PC-9 (cell line): ENCODE results near the gene DAB2. TPM values are rescaled to one million over a fixed set of nuclear protein-coding genes. Genes with fewer than 3 reads are reported as not detected.

ENCODE experiments used
- BruUV-seq: library from RNA; stranded (reverse); fragments of 400-500 nt; replicated peaks from 2 replicates; lab custom pipeline; 2021; lab: Mats Ljungman, UMichigan
- CTCF ChIA-PET: fragments of 300-600 bp; sonication (Branson Sonifier 250); formaldehyde crosslinking; loops from one replicate; lab custom pipeline; 2022; ENCODE audit warnings: antibody characterized with exemption; lab: Charles Lee
- POLR2A ChIA-PET: fragments of 300-600 bp; sonication (Branson Sonifier 250); formaldehyde crosslinking; loops from one replicate; lab custom pipeline; 2022; ENCODE audit warnings: antibody characterized with exemption; ENCODE audit not compliant: unreplicated experiment; lab: Charles Lee
- DNase-seq, 2 experiments: peaks; one replicate each; pipeline versions ENCODE4 v3.0.0 to v3.0.0-alpha.2; 2015 to 2022; ENCODE audit warnings: mixed read lengths in 1 of 2
- H2AFZ ChIP-seq: fragments of 200-600 bp; sonication (generic); 2 replicates; pipeline ENCODE4 v1.8.1; 2017; ENCODE audit warnings: antibody characterized with exemption
- H3F3A ChIP-seq: fragments of 200-600 bp; sonication (generic); 2 replicates; pipeline ENCODE4 v1.8.1; 2017; ENCODE audit warnings: antibody characterized with exemption, mild to moderate bottlenecking, low read depth; ENCODE audit not compliant: insufficient read depth
- H3K27ac ChIP-seq: fragments of 200-600 bp; sonication (generic); 2 replicates; pipeline ENCODE4 v1.6.1; 2016; ENCODE audit warnings: mixed run types
- H3K27me3 ChIP-seq: fragments of 200-600 bp; sonication (generic); 2 replicates; pipeline ENCODE4 v1.6.1; 2016; ENCODE audit warnings: low read depth, mixed run types; ENCODE audit not compliant: insufficient read depth
- H3K36me3 ChIP-seq: fragments of 200-600 bp; sonication (generic); 2 replicates; pipeline ENCODE4 v1.6.1; 2016; ENCODE audit warnings: low read depth, mixed run types
- H3K4me1 ChIP-seq: fragments of 200-600 bp; sonication (generic); replicated peaks from 2 replicates; pipeline ENCODE4 v1.6.1; 2016; ENCODE audit warnings: mixed run types; ENCODE audit not compliant: insufficient read depth
- H3K4me2 ChIP-seq: fragments of 200-600 bp; sonication (generic); 2 replicates; pipeline ENCODE4 v1.6.1; 2017; ENCODE audit warnings: mixed run types
- H3K4me3 ChIP-seq: fragments of 200-600 bp; sonication (generic); 2 replicates; pipeline ENCODE4 v1.6.1; 2016; ENCODE audit warnings: mixed run types
- H3K79me2 ChIP-seq: fragments of 200-600 bp; sonication (generic); 2 replicates; pipeline ENCODE4 v1.6.1; 2017; ENCODE audit warnings: low read depth, mixed run types
- H3K9me2 ChIP-seq: fragments of 200-600 bp; sonication (generic); 2 replicates; pipeline ENCODE4 v1.8.1; 2017; ENCODE audit warnings: mild to moderate bottlenecking; ENCODE audit not compliant: insufficient read depth
- H3K9me3 ChIP-seq: fragments of 200-600 bp; sonication (generic); 2 replicates; pipeline ENCODE4 v1.8.1; 2016; ENCODE audit warnings: low read depth; ENCODE audit not compliant: insufficient read depth
- H4K20me1 ChIP-seq: fragments of 200-600 bp; sonication (generic); 2 replicates; pipeline ENCODE4 v1.8.1; 2017; ENCODE audit not compliant: insufficient read depth
- EZH2 ChIP-seq: fragments of 200-600 bp; sonication (generic); IDR thresholded peaks from 2 replicates; pipeline ENCODE4 v1.8.0; 2017; ENCODE audit warnings: antibody characterized with exemption, low read depth
- intact Hi-C: fragments of 100-400 bp; cut with micrococcal nuclease; formaldehyde crosslinking; loops from one replicate; pipeline ENCODE4 v1.10.0; 2022; ENCODE audit not compliant: unreplicated experiment
- total RNA-seq: library from RNA; stranded (reverse); gene quantifications from 2 replicates; pipeline ENCODE4 v1.2.3, GENCODE V29; 2021
- TF ChIP-seq, protein P1 (sequence below): fragments of 200-600 bp; sonication (generic); conservative IDR thresholded peaks from 2 replicates; pipeline ENCODE4 v1.6.1; 2017; ENCODE audit warnings: mixed run types, antibody characterized with exemption, mild to moderate bottlenecking, moderate library complexity

Gene DAB2
- total RNA-seq, 1 experiment from 2014 or later = 21.0 TPM

DNA sequence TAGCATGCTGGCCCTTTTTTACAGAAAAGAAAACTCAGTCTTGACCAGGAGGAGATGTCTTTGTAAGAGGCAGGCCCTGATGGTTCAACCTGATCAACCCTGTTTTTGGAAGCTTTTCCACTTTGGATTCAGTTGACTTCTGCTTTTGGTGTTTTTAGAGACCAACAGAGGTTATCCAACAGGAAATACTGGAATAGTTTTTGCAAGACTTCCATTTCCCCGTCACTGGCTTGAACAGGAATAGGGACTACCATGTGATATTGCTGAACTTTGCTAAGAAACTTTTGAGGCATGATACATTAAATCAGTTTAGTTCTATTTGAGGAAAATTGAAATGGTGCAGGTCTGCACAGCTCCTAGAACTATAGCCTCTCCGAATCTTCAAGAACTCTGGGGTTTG lies 17.1 kb upstream of the DAB2 start:
- Histone ChIP-seq H4K20me1 (no peaks in the 10 kb centered on the region), H3K36me3 (no peaks in the 10 kb centered on the region), H3K4me3 (no peak overlapping the region), H3K27me3 (no peaks in the 10 kb centered on the region), H3K4me1 (no peaks in the 10 kb centered on the region), H3K9me2 (peaks cover 5% of the 10 kb centered on the region; the same call in 1 of the 2 replicates), H2AFZ (no peak overlapping the region), H3K27ac (no peak overlapping the region), H3K9me3 (no peaks in the 10 kb centered on the region), H3F3A (no peaks in the 10 kb centered on the region), H3K4me2 (no peak overlapping the region), H3K79me2 (no peaks in the 10 kb centered on the region)
- TF ChIP-seq, protein P1, sequence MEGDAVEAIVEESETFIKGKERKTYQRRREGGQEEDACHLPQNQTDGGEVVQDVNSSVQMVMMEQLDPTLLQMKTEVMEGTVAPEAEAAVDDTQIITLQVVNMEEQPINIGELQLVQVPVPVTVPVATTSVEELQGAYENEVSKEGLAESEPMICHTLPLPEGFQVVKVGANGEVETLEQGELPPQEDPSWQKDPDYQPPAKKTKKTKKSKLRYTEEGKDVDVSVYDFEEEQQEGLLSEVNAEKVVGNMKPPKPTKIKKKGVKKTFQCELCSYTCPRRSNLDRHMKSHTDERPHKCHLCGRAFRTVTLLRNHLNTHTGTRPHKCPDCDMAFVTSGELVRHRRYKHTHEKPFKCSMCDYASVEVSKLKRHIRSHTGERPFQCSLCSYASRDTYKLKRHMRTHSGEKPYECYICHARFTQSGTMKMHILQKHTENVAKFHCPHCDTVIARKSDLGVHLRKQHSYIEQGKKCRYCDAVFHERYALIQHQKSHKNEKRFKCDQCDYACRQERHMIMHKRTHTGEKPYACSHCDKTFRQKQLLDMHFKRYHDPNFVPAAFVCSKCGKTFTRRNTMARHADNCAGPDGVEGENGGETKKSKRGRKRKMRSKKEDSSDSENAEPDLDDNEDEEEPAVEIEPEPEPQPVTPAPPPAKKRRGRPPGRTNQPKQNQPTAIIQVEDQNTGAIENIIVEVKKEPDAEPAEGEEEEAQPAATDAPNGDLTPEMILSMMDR = no peak
- TF ChIP-seq EZH2 = no peak
- no peak for DNase-seq
- POLR2A ChIA-PET = interaction anchor here (0.7 kb wide), 1 partner anchor 46 kb away, joined by 4 read pairs; no protein-coding TSS in a partner anchor
- CTCF ChIA-PET = interaction anchor here (0.7 to 1.0 kb wide), 2 partner anchors 17 to 1045 kb away, joined by 3 read pairs; partner anchors contain the start of gene DAB2
- intact Hi-C loops = loop anchor here (5.0 kb wide), 1 partner anchor 40 kb away; no protein-coding TSS in a partner anchor
- BruUV-seq = no TSS peak

DNA sequence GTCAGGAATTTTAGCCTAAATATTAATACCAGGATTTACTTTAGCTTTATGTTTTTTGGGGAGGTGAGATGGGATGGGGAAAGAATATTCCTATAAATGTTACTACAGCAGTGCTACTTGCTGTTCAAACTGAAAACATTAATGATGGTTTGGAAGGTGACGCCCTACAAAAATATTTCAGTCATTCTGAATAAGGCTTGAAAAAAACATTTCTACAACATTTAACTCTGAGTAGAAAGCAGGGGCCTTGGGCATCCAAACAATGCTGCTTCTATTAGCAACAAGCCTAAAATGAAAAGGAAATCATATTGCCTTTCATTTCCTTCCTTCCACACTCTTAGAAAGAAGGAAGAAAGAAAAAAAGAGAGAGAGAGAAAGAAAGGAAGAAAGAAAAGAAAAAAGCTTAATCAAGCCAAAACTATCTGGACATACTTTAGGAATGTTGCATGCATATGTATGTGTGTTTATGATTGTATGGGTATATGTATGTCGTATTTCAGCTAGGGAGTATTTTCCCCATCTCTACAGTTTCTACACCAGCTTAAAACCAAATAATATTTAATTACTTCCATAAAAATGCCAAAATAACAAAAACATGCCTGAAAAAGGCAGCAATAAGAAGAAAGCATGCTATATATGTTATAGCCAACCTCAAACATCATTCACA lies 16.3 kb upstream of the DAB2 start:
- Histone ChIP-seq H4K20me1 (no peaks in the 10 kb centered on the region), H3K36me3 (no peaks in the 10 kb centered on the region), H3K27me3 (no peaks in the 10 kb centered on the region), H3K9me3 (no peaks in the 10 kb centered on the region), H3K9me2 (peaks cover 5% of the 10 kb centered on the region; the same call in 1 of the 2 replicates), H3K4me1 (no peaks in the 10 kb centered on the region), H3K79me2 (no peaks in the 10 kb centered on the region), H3F3A (no peaks in the 10 kb centered on the region), H3K27ac (no peak overlapping the region), H3K4me2 (no peak overlapping the region), H3K4me3 (no peak overlapping the region), H2AFZ (0 out of 2 replicates have a peak overlapping the region, but pooled peaks have one; percentile 3)
- TF ChIP-seq, protein P1 = no peak
- TF ChIP-seq EZH2 = no peak
- intact Hi-C loops = loop anchor here (5.0 kb wide), 1 partner anchor 41 kb away; no protein-coding TSS in a partner anchor
- DNase-seq = no peak
- BruUV-seq = no TSS peak
- CTCF ChIA-PET = interaction anchor here (0.6 to 1.0 kb wide), 2 partner anchors 16 to 1256 kb away, joined by 3 read pairs; partner anchors contain the start of gene DAB2
- POLR2A ChIA-PET = interaction anchor here (0.7 kb wide), 1 partner anchor 47 kb away, joined by 4 read pairs; no protein-coding TSS in a partner anchor

DNA sequence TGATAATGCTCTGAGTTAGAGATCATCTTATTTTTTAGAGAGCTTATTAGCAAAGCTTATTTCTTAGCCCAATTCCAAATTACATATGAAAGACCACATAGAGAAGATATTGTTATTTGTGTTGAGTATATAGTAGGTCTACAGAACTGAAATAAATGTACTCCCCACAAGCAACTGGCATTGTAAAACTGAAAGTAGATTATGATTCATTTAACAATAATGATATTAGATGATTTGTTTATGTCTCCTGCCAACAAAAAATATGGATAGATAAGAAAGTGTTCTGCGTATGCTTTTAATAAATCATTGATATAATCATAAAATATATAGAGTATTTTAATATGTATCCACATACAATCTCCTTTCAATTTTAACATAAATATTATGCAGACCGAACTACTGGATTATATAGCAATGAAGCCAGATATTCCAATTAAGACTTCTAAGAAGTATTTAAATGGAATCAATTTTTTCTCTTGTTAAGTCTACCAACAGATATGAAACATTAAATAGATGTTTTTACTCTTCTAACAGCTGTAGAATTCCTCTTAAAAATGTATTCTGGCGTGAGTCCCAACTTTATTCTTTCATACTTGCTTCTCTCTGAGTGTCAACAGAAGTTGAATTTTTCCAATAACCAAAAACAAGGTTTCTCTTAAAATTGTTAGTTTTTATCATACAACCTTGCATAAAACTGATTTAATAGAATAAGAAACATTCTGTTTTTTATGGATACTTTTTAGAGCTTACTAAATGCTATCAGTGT lies 15.6 kb upstream of the DAB2 start:
- Histone ChIP-seq H3K36me3 (no peaks in the 10 kb centered on the region), H3K4me3 (no peak overlapping the region), H3K79me2 (no peaks in the 10 kb centered on the region), H2AFZ (0 out of 2 replicates have a peak overlapping the region, but pooled peaks have one; percentile 3), H3F3A (no peaks in the 10 kb centered on the region), H3K4me2 (no peak overlapping the region), H3K27ac (no peak overlapping the region), H3K27me3 (no peaks in the 10 kb centered on the region), H3K9me2 (peaks cover 5% of the 10 kb centered on the region; the same call in 1 of the 2 replicates), H3K9me3 (no peaks in the 10 kb centered on the region), H4K20me1 (no peaks in the 10 kb centered on the region), H3K4me1 (no peaks in the 10 kb centered on the region)
- intact Hi-C loops = loop anchor here (5.0 kb wide), 1 partner anchor 42 kb away; no protein-coding TSS in a partner anchor
- CTCF ChIA-PET = no interaction called here
- no TSS peak for BruUV-seq
- no peak for DNase-seq
- TF ChIP-seq EZH2 = no peak
- TF ChIP-seq, protein P1 = no peak
- POLR2A ChIA-PET = no interaction called here
